Suppressor macrophage treated with lipopolysaccharide for 1 hour (primary cell): ENCODE measurements around the gene WDR38.
A peak's percentile ranks its signal among the peaks of the same experiment; 100 is the strongest.

Source experiments
- DNase-seq, 3 donors: peaks; one replicate each; pipeline ENCODE4 v3.0.0-alpha.2; 2020 to 2022

The WDR38 gene

GRCh38 chr9:124886461-124886860, 33.2 kb downstream of the WDR38 start:
- DNase-seq, result no peak

DNA sequence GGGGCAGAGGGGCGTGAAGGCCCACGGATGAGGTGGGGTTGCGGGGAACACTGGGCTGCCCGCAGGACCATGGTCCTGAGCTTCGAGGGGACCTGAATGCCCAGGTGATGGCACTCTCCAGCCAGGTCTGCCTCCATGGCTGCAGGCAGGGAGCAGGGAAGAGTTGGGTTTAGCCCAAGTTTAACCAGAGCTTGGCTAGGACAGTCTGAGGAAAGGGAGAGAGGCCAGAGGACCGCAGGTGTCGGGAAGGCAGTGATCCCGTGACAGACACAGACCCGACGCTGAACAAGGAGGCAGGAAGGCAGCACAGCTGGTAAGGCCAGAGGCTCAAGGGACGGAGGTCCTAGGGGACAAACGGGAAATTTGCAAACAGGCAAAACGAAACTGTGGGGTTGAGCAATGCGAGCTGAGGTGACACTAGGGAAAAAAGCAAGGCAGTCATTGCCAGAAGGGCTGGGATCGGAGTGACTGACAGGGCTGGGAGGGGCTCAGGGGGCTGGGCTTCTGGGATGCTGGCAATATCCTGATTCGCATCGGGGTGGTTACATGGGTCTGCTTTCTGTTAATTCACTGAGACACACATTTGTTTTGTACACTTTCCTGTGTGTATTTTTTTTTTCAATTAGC, 33.7 kb downstream of the WDR38 start:
- no peak for DNase-seq

GRCh38 chr9:124887832-124888231, 34.6 kb downstream of the WDR38 start:
- no peak for DNase-seq

GRCh38 chr9:124889006-124889405, 35.7 kb downstream of the WDR38 start:
- DNase-seq, result no peak

DNA sequence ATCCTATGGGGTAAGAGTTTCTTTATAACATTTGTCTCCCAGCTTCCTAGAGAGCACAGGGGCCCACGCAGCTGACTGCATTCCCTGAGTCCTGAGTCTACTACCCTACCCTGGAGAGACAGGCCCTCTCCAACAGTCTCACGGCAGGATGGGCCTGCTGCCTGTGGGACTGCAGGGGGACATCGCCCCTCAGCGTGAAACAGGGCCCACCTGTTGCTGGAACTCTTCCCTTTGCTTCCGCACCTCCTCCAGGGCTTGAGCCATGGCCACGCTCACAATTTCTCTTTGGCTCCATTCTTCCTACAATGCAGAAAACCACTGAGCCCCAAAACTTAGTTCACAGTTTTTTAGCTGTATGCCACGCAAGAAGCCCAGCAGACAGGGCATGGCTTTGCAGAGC, 36.9 kb downstream of the WDR38 start:
- DNase-seq, result no peak

- DNase-seq, result no peak
Observed at GRCh38 chr9:124894035-124894740, 40.9 kb downstream of the WDR38 start.

DNA sequence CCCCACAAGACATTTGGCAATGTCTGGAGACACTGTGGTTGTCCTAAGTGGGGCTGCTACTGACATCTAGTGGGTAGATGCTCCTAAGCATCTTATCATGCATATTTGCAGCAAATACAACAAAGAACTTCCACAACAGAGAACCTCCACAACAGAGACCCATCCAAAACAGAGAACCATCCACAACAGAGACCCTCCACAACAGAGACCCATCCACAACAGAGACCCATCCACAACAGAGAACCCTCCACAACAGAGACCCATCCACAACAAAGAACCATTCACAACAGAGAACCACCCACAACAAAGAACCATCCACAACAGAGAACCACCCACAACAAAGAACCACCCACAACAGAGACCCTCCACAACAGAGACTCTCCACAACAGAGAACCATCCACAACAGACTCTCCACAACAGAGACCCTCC, 41.5 kb downstream of the WDR38 start:
- peak; percentile 17 to 43 (median 20) for DNase-seq

- no peak for DNase-seq
Observed at GRCh38 chr9:124897570-124898460, 44.6 kb downstream of the WDR38 start.

DNA sequence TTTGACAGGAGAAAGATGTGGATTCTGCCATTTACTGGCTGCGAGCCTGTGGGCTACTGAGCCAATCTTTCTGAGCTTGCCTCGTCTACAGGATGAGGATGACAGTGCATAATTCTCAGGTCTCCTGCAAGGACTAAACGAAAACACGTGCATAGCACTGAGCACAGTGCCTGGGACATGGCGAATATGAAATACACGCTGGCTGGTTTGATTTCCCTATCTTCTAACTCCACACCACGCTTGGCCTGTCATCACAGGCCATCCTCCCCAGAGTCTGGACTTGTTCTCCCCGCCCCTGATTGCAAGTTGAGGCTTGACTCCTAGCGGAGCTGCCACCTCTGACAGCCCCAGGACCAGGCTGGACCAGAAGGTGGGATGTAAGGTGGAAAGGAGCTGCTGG, 46.6 kb downstream of the WDR38 start:
- no peak for DNase-seq

GRCh38 chr9:124906966-124907365, 53.7 kb downstream of the WDR38 start:
- no peak for DNase-seq
